Measurements from ENCODE around the gene ACRV1.

The ACRV1 gene

DNA sequence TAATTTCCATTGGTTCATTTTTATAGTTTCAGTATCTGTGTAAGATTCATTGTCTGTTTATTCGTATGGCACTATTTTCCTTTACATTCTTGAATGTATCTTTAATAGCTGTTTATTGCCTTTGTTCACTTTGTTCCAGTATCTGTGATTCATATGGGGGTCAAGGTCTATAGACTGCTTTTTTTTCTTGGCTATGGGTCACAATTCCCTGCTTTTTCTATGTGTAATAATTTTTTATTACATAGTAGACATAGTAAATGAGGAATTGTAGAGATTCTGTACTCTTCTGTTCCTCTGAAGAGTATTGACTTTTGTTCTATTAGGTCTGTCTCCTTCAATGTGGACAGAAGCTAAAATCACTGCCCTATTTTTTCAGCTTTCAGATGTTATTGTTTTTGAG, 10.5 kb downstream of the ACRV1 start:
- CTCF ChIA-PET: interaction anchor here (1.1 to 1.2 kb wide), 2 partner anchors 11 to 13 kb away, joined by 3 read pairs; no protein-coding TSS in a partner anchor
- TF ChIP-seq, protein P1, sequence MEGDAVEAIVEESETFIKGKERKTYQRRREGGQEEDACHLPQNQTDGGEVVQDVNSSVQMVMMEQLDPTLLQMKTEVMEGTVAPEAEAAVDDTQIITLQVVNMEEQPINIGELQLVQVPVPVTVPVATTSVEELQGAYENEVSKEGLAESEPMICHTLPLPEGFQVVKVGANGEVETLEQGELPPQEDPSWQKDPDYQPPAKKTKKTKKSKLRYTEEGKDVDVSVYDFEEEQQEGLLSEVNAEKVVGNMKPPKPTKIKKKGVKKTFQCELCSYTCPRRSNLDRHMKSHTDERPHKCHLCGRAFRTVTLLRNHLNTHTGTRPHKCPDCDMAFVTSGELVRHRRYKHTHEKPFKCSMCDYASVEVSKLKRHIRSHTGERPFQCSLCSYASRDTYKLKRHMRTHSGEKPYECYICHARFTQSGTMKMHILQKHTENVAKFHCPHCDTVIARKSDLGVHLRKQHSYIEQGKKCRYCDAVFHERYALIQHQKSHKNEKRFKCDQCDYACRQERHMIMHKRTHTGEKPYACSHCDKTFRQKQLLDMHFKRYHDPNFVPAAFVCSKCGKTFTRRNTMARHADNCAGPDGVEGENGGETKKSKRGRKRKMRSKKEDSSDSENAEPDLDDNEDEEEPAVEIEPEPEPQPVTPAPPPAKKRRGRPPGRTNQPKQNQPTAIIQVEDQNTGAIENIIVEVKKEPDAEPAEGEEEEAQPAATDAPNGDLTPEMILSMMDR (IDR thresholded peaks at IDR 0.05; ENCODE audit: control extremely low read depth, extremely low read depth, low read depth, missing control alignments): no peak
- POLR2A ChIA-PET: no interaction called here
- DNase-seq (ENCODE audit: extremely low spot score): no peak

DNA sequence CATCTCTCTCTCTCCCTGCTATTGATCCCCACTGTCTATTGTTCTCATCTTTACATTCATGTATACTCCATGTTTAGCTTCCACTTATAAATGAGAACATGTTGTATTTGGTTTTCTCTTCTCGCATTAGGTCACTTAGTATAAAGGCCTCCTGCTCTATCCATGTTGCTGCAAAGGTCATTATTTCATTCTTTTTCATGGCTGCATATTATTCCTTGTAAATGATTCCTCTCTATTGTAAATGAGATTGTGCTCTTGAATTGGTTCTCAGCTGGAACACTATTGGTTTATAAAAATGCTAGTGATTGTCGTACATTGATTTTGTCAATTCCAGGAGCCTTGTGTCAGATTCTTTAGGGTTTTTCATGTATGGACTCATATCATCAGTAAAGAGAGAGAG, 13.5 kb downstream of the ACRV1 start:
- no peak for DNase-seq (ENCODE audit: extremely low spot score)
- ChIA-PET POLR2A (no interaction called here), CTCF (no interaction called here)
- TF ChIP-seq, protein P1 (IDR thresholded peaks at IDR 0.05; ENCODE audit: control extremely low read depth, extremely low read depth, low read depth, missing control alignments): no peak

DNA sequence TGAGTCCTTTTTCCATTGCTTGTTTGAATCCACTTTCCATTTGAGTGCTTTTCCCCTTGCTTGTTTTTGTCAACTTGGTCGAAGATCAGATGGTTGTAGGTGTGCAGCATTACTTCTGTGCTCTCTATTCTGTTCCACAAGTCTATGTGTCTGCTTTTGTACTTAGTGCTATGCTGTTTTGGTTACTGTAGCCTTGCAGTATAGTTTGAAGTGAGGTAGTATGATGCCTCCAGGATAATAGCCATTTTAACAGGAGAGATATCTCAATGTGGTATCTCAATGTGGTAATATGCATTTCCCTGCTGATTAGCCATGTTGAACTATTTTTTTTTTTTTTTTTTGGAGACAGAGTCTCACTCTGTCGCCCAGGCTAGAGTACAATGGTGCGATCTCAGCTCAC, 16.7 kb downstream of the ACRV1 start:
- TF ChIP-seq, protein P1 (IDR thresholded peaks at IDR 0.05; ENCODE audit: control extremely low read depth, extremely low read depth, low read depth, missing control alignments): no peak
- no peak for DNase-seq (ENCODE audit: extremely low spot score)
- ChIA-PET POLR2A (no interaction called here), CTCF (no interaction called here)

DNA sequence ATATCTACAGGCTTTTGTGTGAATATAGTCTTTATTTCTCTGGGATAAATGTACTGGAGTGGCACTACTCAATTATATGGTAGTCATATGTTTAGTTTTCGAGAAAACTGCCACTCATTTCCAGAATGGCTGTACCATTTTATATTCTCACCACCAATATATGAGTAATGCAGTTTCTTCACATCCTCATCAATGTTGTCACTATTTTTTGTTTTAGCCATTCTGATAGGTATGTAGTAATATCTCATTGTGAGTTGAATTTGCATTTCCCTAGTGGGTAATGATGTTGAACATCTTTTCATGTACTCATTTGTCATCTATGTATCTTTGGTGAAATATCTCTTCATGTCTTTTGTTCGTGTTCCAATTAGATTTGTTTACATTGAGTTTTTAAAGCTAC, 18.0 kb downstream of the ACRV1 start:
- ChIA-PET POLR2A (no interaction called here), CTCF (no interaction called here)
- DNase-seq (ENCODE audit: extremely low spot score): no peak
- TF ChIP-seq, protein P1 (IDR thresholded peaks at IDR 0.05; ENCODE audit: control extremely low read depth, extremely low read depth, low read depth, missing control alignments): no peak

DNA sequence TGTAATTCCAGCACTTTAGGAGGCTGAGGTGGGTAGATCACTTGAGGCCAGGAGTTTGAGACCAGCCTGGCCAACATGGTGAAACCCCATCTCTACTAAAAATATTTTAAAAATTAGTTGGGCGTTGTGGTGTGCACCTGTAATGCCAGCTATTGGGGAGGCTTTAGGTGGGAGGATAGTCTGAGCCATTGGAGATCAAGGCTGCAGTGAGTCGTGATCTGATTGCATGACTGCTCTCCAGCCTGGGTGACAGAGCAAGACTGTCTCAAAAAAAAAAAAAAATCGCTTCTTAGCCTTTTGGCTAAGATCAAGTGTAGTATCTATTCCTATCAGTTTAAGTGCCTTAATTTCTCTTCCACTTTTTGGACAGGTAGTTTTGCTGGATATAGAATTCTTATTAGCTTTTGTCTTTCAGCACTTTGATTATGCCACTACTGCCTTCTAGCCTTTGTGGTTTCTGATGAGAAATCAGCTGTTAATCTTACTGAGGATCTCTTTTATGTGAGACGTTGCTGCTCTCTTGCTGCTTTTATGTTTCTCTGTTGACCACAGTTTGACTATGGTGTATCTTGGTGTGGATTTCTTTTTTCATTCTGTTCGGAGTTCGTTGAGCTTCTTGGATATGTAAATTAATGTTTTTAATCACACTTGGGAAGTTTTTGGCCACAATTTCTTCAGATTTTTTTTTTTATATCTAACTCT, 31.0 kb downstream of the ACRV1 start:
- ChIA-PET POLR2A (no interaction called here), CTCF (no interaction called here)
- DNase-seq (ENCODE audit: extremely low spot score): no peak
- TF ChIP-seq, protein P1 (IDR thresholded peaks at IDR 0.05; ENCODE audit: control extremely low read depth, extremely low read depth, low read depth, missing control alignments): no peak

DNA sequence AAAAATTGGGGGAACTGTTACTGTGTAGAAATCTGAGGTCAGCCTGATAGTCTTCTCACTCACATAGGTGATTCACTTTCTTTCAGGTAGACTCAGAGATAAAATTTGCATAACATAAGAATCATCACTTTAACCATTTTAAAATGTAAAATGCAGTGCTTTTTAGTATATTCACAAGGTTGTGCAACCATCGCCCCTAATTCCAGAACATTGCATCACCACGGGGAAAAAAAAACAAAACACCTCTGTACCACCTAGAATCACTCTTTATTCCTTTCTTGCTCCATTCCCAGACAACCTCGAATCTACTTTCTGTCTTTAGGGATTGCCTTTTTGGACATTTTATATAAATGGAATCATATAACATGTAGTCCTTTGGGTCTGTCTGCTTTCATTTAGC, 34.8 kb downstream of the ACRV1 start:
- TF ChIP-seq, protein P1 (IDR thresholded peaks at IDR 0.05; ENCODE audit: control extremely low read depth, extremely low read depth, low read depth, missing control alignments): no peak
- DNase-seq (ENCODE audit: extremely low spot score): no peak
- POLR2A ChIA-PET: no interaction called here
- CTCF ChIA-PET: no interaction called here

All from GM10248 (cell line).